Endothelial cell of umbilical vein (primary cell): ENCODE data around the gene PLEKHF1.

Experiments
- CTCF ChIP-seq, 2 donors: IDR thresholded peaks; 1 replicate in 1 of 2; 2 replicates in 1 of 2; pipeline ENCODE4 v1.5.1; 2011; ENCODE audit warnings: low read length in 2 of 2, mild to moderate bottlenecking in 2 of 2, moderate library complexity in 2 of 2, control low read depth in 1 of 2, inconsistent platforms in 1 of 2, low read depth in 1 of 2; ENCODE audit not compliant: insufficient read depth in 1 of 2; ENCODE audit errors: extremely low read depth in 1 of 2
- MYC ChIP-seq: IDR thresholded peaks from one replicate; pipeline ENCODE4 v1.6.1; 2011; ENCODE audit warnings: mild to moderate bottlenecking, low read depth, low read length
- POLR2A ChIP-seq: IDR thresholded peaks from 2 replicates; pipeline ENCODE4 v1.6.1; 2012; ENCODE audit warnings: low read depth, mild to moderate bottlenecking, control low read depth, low read length
- POLR2AphosphoS5 ChIP-seq: IDR thresholded peaks from 2 replicates; pipeline ENCODE4 v1.6.1; 2012; ENCODE audit warnings: low read depth, mild to moderate bottlenecking, control low read depth, low read length, moderate library complexity; ENCODE audit not compliant: insufficient read depth

GRCh38 chr19:29682236-29682895 lies 17.1 kb downstream of the PLEKHF1 start:
- TF ChIP-seq POLR2A, result no peak
- no peak for TF ChIP-seq CTCF (IDR thresholded peaks at IDR 0.05; ENCODE audit: extremely low read depth in 1 of 2, insufficient read depth in 1 of 2, low read depth in 1 of 2, low read length in 2 of 2)
- no peak for TF ChIP-seq MYC
- TF ChIP-seq POLR2AphosphoS5, result no peak
